Panc1 (cell line): ENCODE data around the gene MRPL55.

Source experiments
- CTCF ChIP-seq: fragments of 450-650 bp; IDR thresholded peaks from 2 replicates; pipeline ENCODE4 v1.5.1; 2017; ENCODE audit warnings: mild to moderate bottlenecking
- POLR2AphosphoS5 ChIP-seq: IDR thresholded peaks from 2 replicates; pipeline ENCODE4 v1.6.1; 2012; ENCODE audit warnings: mild to moderate bottlenecking, low read depth, low read length, moderate library complexity
- SIN3A ChIP-seq: IDR thresholded peaks from 2 replicates; pipeline ENCODE4 v1.6.1; 2012; ENCODE audit warnings: low read depth, mild to moderate bottlenecking, low read length, moderate library complexity, borderline replicate concordance; ENCODE audit not compliant: insufficient read depth

GRCh38 chr1:228106800-228107054 lies 2.4 kb downstream of the MRPL55 start:
- TF ChIP-seq CTCF (no peak), SIN3A (no peak), POLR2AphosphoS5 (no peak)
